GM19397 (cell line): Measurements from ENCODE around the gene SAT2.
A peak's percentile ranks its signal among the peaks of the same experiment; 100 is the strongest.
"Not testable (repeated sequence)": the region's sequence is repeated elsewhere in the genome, so short reads cannot be mapped to it uniquely, and the experiment has no call there.

Source experiments
- ATAC-seq: cut with Tn5 transposase; IDR thresholded peaks from one replicate; pipeline ENCODE4 v1.9.1; 2021; ENCODE audit warnings: mild to moderate bottlenecking, moderate library complexity; ENCODE audit not compliant: unreplicated experiment

Gene SAT2

GRCh38 chr17:7627250-7628121, at the start of gene SAT2:
Gene SAT2 (minus strand): TSS chr17:7627821. CDS start chr17:7627635, 186 bp downstream.
- ATAC-seq = peak; percentile 81

DNA sequence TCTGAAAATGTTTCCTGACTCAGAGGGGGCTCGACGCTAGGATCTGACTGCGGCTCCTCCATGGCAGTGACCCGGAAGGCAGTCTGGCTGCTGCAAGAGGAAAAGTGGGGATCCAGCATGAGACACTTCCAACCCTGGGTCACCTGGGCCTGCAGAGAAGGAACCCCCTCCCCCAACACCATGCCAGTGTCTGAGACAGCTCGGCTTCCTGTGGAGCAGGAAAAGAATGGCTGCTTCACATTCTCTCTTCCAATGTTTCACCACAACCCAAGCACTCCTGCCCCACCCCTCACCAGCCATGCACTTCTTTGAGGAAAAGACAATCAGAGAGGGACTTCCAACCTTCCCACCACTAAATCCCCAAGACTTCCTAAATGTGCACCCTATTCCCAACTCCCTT, 48.9 kb upstream of the SAT2 start:
- no peak for ATAC-seq

- no peak for ATAC-seq
These were observed 47.3 kb upstream of the SAT2 start for GRCh38 chr17:7674934-7675333.

GRCh38 chr17:7673239-7673638, 45.6 kb upstream of the SAT2 start:
- ATAC-seq = no peak

DNA sequence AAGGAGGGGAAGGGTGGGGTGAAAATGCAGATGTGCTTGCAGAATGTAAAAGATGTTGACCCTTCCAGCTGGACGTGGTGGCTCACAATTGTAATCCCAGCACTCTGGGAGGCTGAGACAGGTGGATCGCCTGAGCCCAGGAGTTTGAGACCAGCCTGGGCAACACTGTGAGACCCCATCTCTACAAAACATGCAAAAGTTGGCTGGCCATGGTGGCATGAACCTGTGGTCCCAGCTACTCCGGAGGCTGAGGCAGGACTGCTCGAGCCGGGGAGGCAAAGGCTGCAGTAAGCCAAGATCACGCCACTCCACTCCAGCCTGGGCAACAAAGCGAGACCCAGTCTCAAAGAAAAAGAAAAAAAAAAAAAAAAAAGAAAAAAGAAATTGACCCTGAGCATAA, 40.9 kb upstream of the SAT2 start:
- no peak for ATAC-seq

- no peak for ATAC-seq
These were observed 40.2 kb upstream of the SAT2 start for GRCh38 chr17:7667656-7668406.

GRCh38 chr17:7656958-7657609, 29.5 kb upstream of the SAT2 start:
- ATAC-seq = no peak

- ATAC-seq = no peak
These were observed 27.9 kb upstream of the SAT2 start for GRCh38 chr17:7655541-7655840.

GRCh38 chr17:7654832-7655540, 27.4 kb upstream of the SAT2 start:
- no peak for ATAC-seq

- no peak for ATAC-seq
These were observed 25.1 kb upstream of the SAT2 start for GRCh38 chr17:7652388-7653356.

GRCh38 chr17:7651665-7652387, 24.2 kb upstream of the SAT2 start:
- no peak for ATAC-seq

GRCh38 chr17:7651097-7651664, 23.6 kb upstream of the SAT2 start:
- ATAC-seq = no peak

DNA sequence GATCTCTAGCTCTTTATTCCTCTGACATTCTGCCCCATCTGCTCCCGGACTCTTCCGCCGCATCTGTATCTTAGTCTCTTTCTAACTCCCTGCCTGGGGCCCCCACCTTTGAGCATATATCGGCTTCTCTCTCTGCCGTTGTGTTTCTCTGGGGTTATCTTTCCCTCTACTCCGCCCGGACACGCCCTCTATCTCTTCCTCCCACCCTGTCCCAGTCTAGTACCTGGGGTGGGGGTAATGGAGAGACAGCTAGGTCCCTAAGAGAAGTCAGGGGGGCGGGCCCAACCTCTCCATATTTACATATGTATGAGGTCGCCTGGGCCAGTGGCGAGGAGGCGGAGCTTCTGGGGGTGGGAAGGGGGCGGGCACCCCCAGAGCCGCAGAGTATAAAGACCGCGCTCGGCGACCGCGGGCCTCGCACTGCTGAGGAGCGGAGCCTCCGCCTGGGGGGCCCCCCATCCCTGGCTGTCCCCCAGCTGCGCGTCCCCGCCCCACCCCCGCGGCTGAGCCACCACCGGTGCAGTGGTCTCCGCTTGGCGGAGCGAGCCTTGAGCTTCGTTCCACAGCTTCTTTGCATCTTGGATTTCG, 23.0 kb upstream of the SAT2 start, which contains the start of gene ATP1B2:
ATP1B2 (plus strand) TSS at position 418 of the 588 bp plus-strand sequence. CDS start 593 bp downstream, outside the sequence.
- ATAC-seq = no peak

DNA sequence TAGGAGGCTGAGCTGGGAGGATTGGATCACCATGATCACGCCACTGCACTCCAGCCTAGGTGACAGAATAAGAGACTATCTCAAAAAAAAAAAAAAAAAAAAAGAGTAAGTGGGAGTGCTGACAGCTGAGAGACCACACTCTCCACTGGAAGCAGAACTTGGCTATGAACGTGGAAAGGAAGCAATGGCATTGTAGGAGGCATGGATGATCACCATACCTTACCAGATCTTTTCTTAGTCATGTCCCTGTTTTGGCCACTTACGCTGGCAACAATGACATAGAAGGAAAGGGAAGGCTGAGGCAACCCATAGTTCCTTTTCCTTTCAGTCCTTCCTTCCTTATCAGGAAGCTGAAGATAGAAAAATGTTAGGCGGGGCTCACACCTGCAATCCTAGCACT, 19.4 kb upstream of the SAT2 start:
- no peak for ATAC-seq

- no peak for ATAC-seq
These were observed 18.8 kb upstream of the SAT2 start for GRCh38 chr17:7646457-7646856.

GRCh38 chr17:7644775-7645174, 17.2 kb upstream of the SAT2 start:
- ATAC-seq = no peak

DNA sequence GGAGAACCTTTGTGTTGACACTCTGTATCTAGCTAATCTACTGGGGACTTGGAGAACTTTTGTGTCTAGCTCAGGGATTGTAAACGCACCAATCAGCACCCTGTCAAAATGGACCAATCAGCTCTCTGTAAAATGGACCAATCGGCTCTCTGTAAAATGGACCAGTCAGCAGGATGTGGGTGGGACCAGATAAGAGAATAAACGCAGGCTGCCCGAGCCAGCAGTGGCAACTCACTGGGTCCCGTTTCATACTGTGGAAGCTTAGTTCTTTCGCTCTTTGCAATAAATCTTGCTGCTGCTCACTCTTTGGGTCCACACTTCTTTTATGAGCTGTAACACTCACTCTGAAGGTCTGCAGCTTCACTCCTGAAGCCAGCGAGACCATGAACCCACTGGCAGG, 14.0 kb upstream of the SAT2 start:
- not testable (repeated sequence) for ATAC-seq

GRCh38 chr17:7640783-7641182, 13.2 kb upstream of the SAT2 start:
- ATAC-seq = no peak
